ENCODE measurements around the gene GCM1. TPM values are rescaled to one million over a fixed set of nuclear protein-coding genes. Genes with fewer than 3 reads are reported as not detected.

GCM1 gene
- total RNA-seq, 1 experiment from 2014 or later: 0.07 TPM

- Histone ChIP-seq H3K27me3 (ENCODE audit: insufficient read depth, low read length) (no peaks in the 10 kb centered on the region), H3K36me3 (ENCODE audit: control insufficient read depth in 1 of 2, insufficient read depth in 2 of 2, low read length in 2 of 2) (peaks cover 37 to 41% of the 10 kb centered on the region in 2 experiments), H3K9me3 (ENCODE audit: control insufficient read depth in 1 of 2, insufficient read depth in 1 of 2, low read depth in 1 of 2, low read length in 2 of 2) (no peaks in the 10 kb centered on the region), H3K4me3 (replicated peaks in 1 of 2; ENCODE audit: low read depth in 1 of 2, low read length in 2 of 2) (no peak overlapping the region), H4K20me1 (ENCODE audit: insufficient read depth) (no peaks in the 10 kb centered on the region), H3K9ac (ENCODE audit: low read length) (no peak overlapping the region), H3K4me2 (ENCODE audit: low read length) (no peak overlapping the region), H3K27ac (ENCODE audit: low read depth, low read length) (no peak overlapping the region), H3K9me2 (ENCODE audit: insufficient read depth) (no peaks in the 10 kb centered on the region), H2AFZ (ENCODE audit: low read depth, low read length, poor library complexity, severe bottlenecking) (no peak overlapping the region), H3K79me2 (ENCODE audit: insufficient read depth, low read length) (no peaks in the 10 kb centered on the region), H3K4me1 (ENCODE audit: control insufficient read depth in 1 of 2, insufficient read depth in 2 of 2, low read length in 2 of 2) (no peaks in the 10 kb centered on the region)
- TF ChIP-seq EGR1 (IDR thresholded peaks at IDR 0.05; ENCODE audit: low read depth): no peak
- no peak for TF ChIP-seq CTCF (IDR thresholded peaks at IDR 0.05 in 2 of 3, conservative IDR thresholded peaks at IDR 0.05 in 1 of 3; ENCODE audit: borderline replicate concordance in 1 of 3, insufficient read depth in 1 of 3, low read depth in 2 of 3, low read length in 2 of 3)
- no peak for TF ChIP-seq ZNF274 (IDR thresholded peaks at IDR 0.05; ENCODE audit: low read depth, low read length)
- TF ChIP-seq RAD21 (IDR thresholded peaks at IDR 0.05; ENCODE audit: low read depth): no peak
- no peak for TF ChIP-seq SP1 (IDR thresholded peaks at IDR 0.05; ENCODE audit: low read depth)
- TF ChIP-seq CEBPB (IDR thresholded peaks at IDR 0.05; ENCODE audit: low read depth): no peak
- TF ChIP-seq POLR2AphosphoS5 (IDR thresholded peaks at IDR 0.05; ENCODE audit: low read depth, low read length): no peak
- no peak for TF ChIP-seq ZFX (IDR thresholded peaks at IDR 0.05)
- TF ChIP-seq SIN3A (IDR thresholded peaks at IDR 0.05; ENCODE audit: low read depth): no peak
- ChIA-PET RAD21 (ENCODE audit: low non-redundant PET in 1 of 2, low total read pairs in 2 of 2, uncharacterized antibody in 2 of 2, unreplicated experiment in 2 of 2) (no interaction called here), CTCF (no interaction called here), POLR2A (no interaction called here)
- BruUV-seq (replicated peaks): no TSS peak
- no peak for ATAC-seq
- DNase-seq (ENCODE audit: low read depth, low spot score): no peak
- intact Hi-C loops (cut with micrococcal nuclease): no loop called here
Observed at GRCh38 chr6:53086302-53086701, 62.3 kb downstream of the GCM1 start.

DNA sequence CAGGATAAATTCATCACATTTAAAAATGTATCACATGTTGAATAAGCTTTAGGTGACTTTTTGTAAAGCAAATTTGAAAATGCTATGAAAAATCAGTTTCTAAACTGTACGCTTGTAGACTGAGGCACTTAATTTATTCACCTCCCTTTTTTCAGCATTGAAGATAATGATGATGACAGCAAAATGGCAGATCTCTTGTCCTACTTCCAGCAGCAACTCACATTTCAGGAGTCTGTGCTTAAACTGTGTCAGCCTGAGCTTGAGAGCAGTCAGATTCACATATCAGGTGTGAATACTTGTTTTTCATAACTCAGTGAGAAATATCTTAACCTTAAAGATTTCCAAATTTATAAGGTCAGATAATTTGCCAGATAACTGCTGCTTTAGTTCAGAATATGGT lies 67.8 kb downstream of the GCM1 start:
- Histone ChIP-seq H3K27me3 (ENCODE audit: insufficient read depth, low read length) (no peaks in the 10 kb centered on the region), H3K27ac (ENCODE audit: low read depth, low read length) (no peak overlapping the region), H2AFZ (ENCODE audit: low read depth, low read length, poor library complexity, severe bottlenecking) (no peak overlapping the region), H3K4me3 (replicated peaks in 1 of 2; ENCODE audit: low read depth in 1 of 2, low read length in 2 of 2) (no peak overlapping the region), H3K79me2 (ENCODE audit: insufficient read depth, low read length) (no peaks in the 10 kb centered on the region), H3K4me1 (ENCODE audit: control insufficient read depth in 1 of 2, insufficient read depth in 2 of 2, low read length in 2 of 2) (no peaks in the 10 kb centered on the region), H3K4me2 (ENCODE audit: low read length) (no peak overlapping the region), H4K20me1 (ENCODE audit: insufficient read depth) (no peaks in the 10 kb centered on the region; the same call in 1 of the 2 replicates), H3K9ac (ENCODE audit: low read length) (no peak overlapping the region), H3K9me2 (ENCODE audit: insufficient read depth) (no peaks in the 10 kb centered on the region), H3K9me3 (ENCODE audit: control insufficient read depth in 1 of 2, insufficient read depth in 1 of 2, low read depth in 1 of 2, low read length in 2 of 2) (no peaks in the 10 kb centered on the region), H3K36me3 (ENCODE audit: control insufficient read depth in 1 of 2, insufficient read depth in 2 of 2, low read length in 2 of 2) (peaks cover 40 to 57% of the 10 kb centered on the region in 2 experiments)
- RAD21 ChIA-PET (ENCODE audit: low non-redundant PET in 1 of 2, low total read pairs in 2 of 2, uncharacterized antibody in 2 of 2, unreplicated experiment in 2 of 2): interaction anchor here in 1 of 2 experiments (0.7 kb wide), 1 partner anchor 907 kb away, joined by 3 read pairs; no protein-coding TSS in a partner anchor
- ATAC-seq (no peak), DNase-seq (ENCODE audit: low read depth, low spot score) (no peak)
- POLR2A ChIA-PET: no interaction called here
- intact Hi-C loops (cut with micrococcal nuclease): no loop called here
- no TSS peak for BruUV-seq (replicated peaks)
- CTCF ChIA-PET: interaction anchor here (1.3 kb wide), 1 partner anchor 16 kb away, joined by 3 read pairs; the partner anchor contains the start of gene FBXO9
- TF ChIP-seq ZFX (IDR thresholded peaks at IDR 0.05) (no peak), SIN3A (IDR thresholded peaks at IDR 0.05; ENCODE audit: low read depth) (no peak), ZBTB33 (IDR thresholded peaks at IDR 0.05; ENCODE audit: extremely low read depth, insufficient replicate concordance, low read length) (no peak), ZNF274 (IDR thresholded peaks at IDR 0.05; ENCODE audit: low read depth, low read length) (no peak), EZH2phosphoT487 (IDR thresholded peaks at IDR 0.05; ENCODE audit: borderline replicate concordance) (no peak), ATF3 (IDR thresholded peaks at IDR 0.05) (no peak), EGR1 (IDR thresholded peaks at IDR 0.05; ENCODE audit: low read depth) (no peak), SP1 (IDR thresholded peaks at IDR 0.05; ENCODE audit: low read depth) (no peak), SRF (IDR thresholded peaks at IDR 0.05; ENCODE audit: low read depth) (no peak)

Measured in HCT116 (cell line).